A673 (cell line): ENCODE results near the gene CFLAR.

Experiments
- CTCF ChIP-seq: fragments of 300-800, 200-600 bp; sonication (generic); conservative IDR thresholded peaks from 2 replicates; pipeline ENCODE4 v1.5.1; 2017; ENCODE audit warnings: low read depth, mild to moderate bottlenecking, antibody characterized with exemption, low read length, moderate library complexity, mixed read lengths
- EZH2 ChIP-seq: fragments of 200-600 bp; sonication (generic); IDR thresholded peaks from 2 replicates; pipeline ENCODE4 v1.6.1; 2017; ENCODE audit warnings: borderline replicate concordance, low read depth, mild to moderate bottlenecking, mixed read lengths, antibody characterized with exemption, low read length; ENCODE audit not compliant: poor library complexity, severe bottlenecking

GRCh38 chr2:201072201-201072530, 43.8 kb upstream of the CFLAR start:
- TF ChIP-seq CTCF, result no peak
- no peak for TF ChIP-seq EZH2
